Fibroblast of skin of abdomen (primary cell): ENCODE measurements around the gene CHST11.

ENCODE experiments used
- DNase-seq: peaks from one replicate; pipeline ENCODE4 v3.0.0-alpha.2; 2013

Gene CHST11

DNA sequence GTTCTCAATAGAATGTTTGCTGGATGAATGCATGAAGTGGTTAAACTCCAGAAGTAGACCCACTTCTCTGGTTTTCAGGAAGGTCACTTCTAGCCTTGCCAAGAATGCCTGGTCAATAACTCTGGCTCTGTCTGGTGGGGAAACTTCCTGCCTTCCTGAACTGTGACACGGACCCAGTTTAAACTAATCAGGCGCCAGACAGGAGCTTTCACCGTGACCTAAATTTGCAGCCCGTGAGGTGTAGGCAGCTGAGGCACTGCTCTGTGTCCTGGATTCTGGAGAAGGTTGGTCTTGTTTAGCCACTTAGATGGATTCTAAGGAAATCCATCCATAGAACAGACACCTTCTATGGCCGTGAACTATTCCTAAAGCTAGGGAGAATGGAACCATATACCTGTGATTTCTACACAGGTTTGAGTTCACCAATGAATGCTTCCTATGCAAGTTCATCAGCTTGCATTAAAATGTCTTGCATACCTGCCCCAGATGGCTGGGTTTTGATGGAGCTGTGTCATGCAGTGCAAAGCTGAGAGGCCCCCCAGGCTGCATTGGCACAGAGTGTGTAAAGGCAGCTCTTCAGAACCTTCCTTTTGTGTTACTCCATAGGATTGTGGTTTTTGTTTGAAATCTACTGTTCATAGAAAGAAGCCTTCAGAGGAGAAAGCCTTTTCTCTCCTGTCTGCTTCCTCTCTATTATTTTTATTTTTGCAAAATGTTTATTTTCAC, 4.4 kb downstream of the CHST11 start:
- no peak for DNase-seq

GRCh38 chr12:104462325-104462724, 5.6 kb downstream of the CHST11 start:
- DNase-seq: no peak

GRCh38 chr12:104462931-104463339, 6.2 kb downstream of the CHST11 start:
- no peak for DNase-seq

- DNase-seq: no peak
These were observed 6.6 kb downstream of the CHST11 start for GRCh38 chr12:104463368-104463767.

GRCh38 chr12:104464899-104465298, 8.2 kb downstream of the CHST11 start:
- no peak for DNase-seq

- no peak for DNase-seq
These were observed 10.1 kb downstream of the CHST11 start for GRCh38 chr12:104466709-104467345.

GRCh38 chr12:104467346-104467837, 10.6 kb downstream of the CHST11 start:
- no peak for DNase-seq

- no peak for DNase-seq
These were observed 11.6 kb downstream of the CHST11 start for GRCh38 chr12:104468371-104468770.

DNA sequence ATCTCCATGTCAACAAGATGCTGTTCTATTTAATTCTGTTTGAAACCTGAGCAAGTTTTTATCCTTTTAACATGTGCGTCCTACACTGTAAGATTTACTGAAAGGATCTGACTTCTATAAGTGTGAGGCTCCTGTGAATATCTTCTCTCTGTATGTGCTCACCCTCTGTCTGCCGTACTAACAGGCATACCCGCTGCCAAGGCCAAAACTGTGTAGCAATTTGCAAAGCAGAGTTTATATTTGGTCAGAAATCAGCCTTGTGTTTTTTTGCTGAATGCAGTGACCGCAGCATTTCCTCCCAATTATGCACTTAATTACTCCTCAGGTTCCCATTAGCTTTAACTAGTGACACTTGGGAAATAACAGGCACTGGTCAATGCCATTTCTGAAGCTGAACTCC, 12.3 kb downstream of the CHST11 start:
- no peak for DNase-seq

DNA sequence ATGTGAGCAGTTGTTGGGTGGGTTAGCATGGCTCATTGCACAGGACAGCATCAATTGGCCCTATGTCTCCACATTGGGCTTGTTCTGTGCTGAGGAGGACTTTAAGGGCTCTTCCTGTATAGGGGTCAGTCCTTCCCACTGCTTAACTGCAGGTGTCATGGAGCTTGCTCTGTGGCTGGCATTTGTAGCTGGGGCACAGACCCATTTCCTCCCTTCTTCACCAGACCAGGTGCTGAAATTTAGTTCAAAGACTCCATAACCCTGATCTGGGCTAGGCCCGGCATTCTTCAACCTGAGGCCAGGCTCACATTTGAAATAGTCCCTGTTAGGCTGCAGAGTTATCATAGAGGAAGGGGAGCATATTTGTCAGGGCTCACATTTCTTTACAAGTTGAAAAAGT, 12.8 kb downstream of the CHST11 start:
- no peak for DNase-seq

GRCh38 chr12:104470521-104470920, 13.8 kb downstream of the CHST11 start:
- no peak for DNase-seq

DNA sequence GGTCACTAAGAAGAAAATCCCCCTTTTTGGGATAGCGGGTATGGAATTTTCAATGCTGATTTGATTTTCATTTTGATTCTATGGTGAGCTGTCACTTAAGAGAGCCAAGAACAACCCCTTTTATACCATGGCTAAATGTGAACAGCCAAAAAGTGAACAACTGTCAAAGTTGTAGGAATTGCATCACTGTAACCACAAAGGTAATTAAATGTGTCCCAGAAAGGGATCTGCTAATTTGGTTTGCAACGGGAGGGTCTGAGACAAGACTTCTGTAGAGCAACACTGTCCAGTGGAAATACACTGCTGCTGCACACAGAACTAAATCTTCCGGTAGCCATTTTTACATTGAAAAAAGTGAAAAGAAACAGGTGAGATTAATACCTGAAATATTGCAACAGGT, 14.6 kb downstream of the CHST11 start:
- no peak for DNase-seq

GRCh38 chr12:104472748-104473147, 16.0 kb downstream of the CHST11 start:
- DNase-seq: no peak

GRCh38 chr12:104473374-104473983, 16.7 kb downstream of the CHST11 start:
- DNase-seq: no peak

- DNase-seq: no peak
These were observed 18.5 kb downstream of the CHST11 start for GRCh38 chr12:104475271-104475670.

GRCh38 chr12:104477510-104478390, 21.0 kb downstream of the CHST11 start:
- no peak for DNase-seq

- DNase-seq: no peak
These were observed 21.8 kb downstream of the CHST11 start for GRCh38 chr12:104478396-104479122.

- DNase-seq: no peak
These were observed 22.4 kb downstream of the CHST11 start for GRCh38 chr12:104479123-104479662.

DNA sequence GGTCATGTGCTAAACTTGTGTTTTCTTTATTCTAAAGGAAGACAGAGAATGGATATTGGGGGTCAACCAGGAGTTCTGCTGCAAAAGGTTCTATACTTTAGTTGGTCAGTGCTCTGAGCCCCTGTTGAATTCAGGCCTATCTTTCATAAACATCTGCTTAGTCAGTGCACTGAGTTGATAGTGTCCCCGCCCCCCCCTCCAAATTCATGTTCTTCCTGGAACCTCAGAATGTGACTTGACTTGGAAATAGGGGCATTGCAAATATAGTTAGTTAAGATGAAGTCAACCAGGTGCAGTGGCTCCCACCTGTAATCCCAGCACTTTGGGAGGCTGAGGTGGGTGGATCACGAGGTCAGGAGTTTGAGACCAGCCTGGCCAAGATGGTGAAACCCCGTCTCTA, 23.3 kb downstream of the CHST11 start:
- no peak for DNase-seq

DNA sequence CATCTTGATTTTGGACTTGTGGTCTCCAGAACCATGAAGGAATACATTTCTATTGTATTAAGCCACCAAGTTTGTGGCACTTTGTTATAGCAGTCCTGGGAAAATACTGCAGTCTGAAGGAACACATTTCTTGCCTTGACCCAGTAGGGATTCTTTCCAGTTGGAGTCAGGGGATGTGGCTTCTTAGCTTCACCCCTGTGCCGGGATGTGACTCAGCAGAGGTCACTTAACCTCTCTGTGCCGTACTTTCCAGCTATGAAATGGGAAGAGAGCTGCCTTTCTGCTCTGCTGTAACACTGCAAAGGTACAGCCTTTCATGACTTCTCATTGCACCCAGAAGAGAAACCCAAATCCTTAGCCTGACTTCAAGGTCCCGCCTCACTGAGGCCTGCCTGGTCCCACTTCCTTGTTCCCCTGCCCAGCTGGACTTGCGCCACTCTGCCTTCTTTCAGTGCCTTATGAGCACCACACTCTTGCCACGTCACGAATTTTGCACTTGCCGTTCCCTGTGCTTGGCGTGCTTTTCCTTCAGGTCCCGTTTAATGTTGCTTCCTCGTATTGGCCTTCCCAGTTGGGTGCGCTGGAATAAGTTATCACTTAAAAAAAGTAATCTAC, 24.2 kb downstream of the CHST11 start:
- peak; percentile 39 for DNase-seq

DNA sequence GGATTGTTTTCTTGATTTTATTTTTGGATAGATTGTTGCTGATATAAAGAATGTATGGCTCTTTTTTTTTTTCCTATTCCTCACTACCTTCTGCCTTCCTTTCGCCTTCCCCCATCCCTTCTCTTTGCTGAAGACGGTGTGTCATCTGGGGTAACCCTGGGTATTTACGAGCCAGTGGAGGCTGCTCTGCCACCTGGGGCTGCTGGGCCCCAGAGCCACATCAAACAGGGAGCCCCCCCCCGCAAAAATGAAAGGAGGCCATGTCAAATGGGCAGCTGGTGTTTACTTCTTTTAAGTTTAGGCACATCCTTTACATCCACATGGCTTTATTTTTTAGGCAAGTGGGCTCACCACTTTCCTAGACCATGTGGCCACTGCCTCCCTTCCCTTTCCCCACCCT, 25.4 kb downstream of the CHST11 start:
- DNase-seq: no peak
